GM18867 (cell line): ENCODE measurements around the gene YWHAB.
A peak's percentile ranks its signal among the peaks of the same experiment; 100 is the strongest.
"Not testable (repeated sequence)": the region's sequence is repeated elsewhere in the genome, so short reads cannot be mapped to it uniquely, and the experiment has no call there.

Experiments used
- ATAC-seq: cut with Tn5 transposase; IDR thresholded peaks from one replicate; pipeline ENCODE4 v1.9.1; 2021; ENCODE audit warnings: mild to moderate bottlenecking, moderate library complexity; ENCODE audit not compliant: unreplicated experiment

The YWHAB gene

DNA sequence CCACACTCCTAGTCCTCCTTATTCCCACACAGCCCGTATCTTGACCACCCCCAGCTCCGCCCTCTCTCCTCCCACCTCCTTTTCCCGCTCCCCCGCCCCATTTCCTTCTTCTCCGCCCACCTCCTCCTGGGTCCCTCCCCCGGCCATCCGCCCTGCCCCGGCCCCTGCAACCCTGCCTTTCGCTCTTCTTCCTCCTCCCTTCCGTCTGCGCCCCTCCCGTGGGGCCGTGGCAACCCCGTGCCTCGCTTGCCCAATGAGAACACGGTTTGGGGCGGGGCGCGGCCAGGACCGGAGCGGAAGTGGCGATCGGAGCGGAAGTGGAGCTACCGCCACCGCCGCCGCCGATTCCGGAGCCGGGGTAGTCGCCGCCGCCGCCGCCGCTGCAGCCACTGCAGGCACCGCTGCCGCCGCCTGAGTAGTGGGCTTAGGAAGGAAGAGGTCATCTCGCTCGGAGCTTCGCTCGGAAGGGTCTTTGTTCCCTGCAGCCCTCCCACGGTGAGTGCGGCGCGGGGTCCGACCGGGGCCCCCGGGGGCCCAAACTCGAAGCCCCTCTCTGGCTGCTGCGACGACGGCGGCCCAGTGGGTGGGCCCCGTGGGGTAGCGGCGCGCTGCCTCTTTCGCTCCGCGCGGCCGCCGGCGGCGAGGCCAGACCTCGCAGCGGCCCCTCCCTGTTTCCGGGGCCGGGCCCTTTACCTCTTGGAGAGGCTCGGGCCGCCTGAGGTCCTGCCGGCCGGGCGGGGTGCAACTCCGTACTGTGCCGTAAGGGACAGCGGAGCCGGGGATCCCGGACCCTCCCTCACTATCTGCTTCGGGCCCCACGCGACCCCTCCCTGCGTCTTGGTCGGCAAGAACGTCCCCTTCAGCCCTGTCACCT lies at the start of gene YWHAB:
TSS of gene YWHAB (plus strand) at position 314 of the 874 bp plus-strand sequence. CDS start 15,829 bp downstream, outside the sequence.
- ATAC-seq = peak; percentile 95

DNA sequence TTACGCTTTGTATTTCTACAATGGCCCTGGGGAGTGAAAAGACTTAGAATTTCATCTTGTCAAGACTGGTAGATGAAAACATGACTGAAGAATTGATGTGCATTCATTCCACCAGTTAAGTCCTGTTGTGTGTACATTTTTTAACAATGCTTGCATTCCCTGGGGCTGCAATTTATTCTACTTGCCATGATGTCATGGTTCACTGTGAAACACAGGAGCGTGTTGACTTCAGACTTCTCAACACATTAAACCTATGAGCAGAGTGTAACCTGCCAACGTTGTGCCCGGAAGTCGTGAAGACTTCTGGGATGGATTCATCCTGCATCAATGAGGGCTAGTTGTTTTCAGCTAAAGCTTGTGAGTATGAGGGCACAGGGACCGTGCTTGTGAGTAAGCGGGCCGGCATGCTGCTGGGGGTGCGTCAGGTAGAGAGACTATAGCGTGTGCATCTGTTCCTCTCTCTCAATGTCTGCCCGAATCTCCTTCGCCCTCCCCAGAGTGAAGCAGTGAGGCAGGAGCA lies 48.8 kb upstream of the YWHAB start:
- ATAC-seq = no peak

DNA sequence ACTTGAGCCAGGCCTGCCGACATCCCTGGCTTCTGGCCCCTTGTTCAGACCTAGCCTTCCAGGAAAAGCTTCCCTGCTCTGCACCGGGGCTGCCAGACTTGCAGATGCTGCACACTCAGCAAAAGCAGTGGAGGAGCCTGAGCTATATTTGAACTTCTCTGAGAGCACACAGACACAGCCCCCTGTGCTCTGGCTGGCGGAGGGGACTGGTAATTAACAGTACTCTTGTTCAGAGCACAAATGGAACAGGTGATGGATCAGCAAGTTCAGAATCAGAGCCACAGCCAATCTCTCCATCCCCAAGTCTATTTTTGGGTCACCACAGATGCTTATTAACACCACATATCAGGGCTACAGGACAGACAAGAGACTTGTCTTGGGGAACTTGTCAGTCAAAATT lies 47.6 kb upstream of the YWHAB start:
- ATAC-seq = no peak

DNA sequence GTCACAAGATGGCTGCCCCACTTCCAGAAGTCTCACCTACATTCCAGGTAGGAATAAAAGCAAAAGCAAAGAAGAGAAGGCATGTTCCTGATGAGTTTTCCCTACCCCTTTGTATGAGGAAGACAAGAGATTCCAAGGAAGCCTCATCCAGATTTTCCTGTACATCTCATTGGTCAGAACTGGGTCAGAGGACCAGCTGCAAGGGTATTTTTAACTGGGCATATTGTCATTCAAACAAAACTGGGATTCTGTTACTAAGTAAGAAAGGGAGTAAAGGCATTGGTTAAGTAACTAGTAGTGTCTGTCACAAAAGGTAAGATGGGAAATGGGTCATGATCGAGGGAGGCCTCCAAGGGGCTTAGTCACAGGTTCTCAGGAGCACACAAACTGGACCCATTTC lies 47.0 kb upstream of the YWHAB start:
- no peak for ATAC-seq

DNA sequence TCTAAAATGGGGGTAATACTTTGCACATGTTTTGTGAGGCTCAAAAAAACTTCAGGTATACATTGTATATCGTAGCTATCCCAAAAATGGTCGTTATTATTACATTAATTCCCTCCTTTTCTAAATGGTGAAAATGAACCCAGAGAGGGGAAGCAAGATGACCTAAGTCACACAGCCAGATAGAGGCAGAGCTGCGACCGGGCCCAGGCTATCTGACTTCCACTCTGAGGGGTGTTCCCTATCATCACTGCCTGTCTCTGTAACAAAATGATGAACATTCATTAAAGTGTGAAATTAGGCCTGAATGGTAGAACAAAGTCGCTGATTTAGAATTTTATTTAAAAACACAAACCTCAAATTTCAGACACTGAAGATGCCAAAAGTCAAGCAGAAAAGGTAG lies 46.0 kb upstream of the YWHAB start:
- ATAC-seq = no peak

DNA sequence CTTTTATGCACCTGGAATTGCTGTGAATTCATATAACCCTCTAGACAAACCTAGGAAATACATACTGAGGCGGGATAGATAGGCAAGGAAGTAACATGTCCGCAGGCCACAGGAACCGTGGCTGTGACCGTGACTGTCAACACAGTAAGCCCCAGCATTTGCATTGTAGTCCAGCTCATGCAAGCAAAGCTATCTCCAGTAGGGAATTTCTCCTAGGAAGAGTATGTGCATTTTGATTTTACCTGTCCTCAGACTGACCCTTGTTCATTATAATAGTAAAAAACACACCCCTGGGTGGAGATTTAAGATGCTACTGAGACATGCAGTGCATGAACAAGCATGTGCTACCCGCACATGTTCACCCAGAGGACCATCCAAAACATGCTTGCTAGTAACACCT lies 44.7 kb upstream of the YWHAB start:
- ATAC-seq = no peak

DNA sequence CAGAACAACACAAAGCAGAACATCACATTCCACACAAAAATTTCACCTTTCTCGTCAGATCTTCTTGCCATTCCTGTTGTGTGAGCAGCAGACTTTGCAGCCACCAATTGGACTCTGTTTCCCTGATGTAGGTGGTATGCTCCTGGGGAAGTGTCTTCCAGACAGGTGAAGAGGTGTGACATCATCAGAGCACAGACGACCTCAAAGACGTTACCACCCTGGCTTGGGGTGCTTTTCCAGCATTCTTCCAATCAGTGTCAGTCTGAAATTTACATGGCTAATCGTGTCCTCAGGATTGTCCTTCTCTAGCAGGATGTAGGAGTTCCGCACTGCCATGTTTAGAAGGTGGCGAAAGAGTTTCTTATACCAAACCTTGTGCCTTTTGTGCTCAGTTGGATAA lies 43.5 kb upstream of the YWHAB start:
- no peak for ATAC-seq

DNA sequence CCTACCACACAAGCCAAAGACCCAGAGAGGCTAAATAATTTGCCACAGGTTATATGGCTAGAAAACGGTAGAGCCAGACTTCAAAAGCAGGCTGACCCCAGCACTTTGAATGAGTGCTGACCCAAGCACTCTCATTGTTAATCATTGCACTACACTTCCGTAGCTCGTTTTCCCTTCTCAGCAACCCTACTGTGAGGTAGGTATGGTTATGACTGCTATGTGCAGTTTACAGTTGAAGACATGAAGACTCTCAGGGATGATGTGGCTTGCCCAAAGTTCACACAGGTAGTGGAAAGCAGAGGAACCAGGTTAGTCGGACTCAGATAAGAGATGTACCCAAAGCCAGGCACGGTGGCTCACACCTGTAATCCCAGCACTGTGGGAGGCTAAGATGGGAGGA lies 41.6 kb upstream of the YWHAB start:
- no peak for ATAC-seq

DNA sequence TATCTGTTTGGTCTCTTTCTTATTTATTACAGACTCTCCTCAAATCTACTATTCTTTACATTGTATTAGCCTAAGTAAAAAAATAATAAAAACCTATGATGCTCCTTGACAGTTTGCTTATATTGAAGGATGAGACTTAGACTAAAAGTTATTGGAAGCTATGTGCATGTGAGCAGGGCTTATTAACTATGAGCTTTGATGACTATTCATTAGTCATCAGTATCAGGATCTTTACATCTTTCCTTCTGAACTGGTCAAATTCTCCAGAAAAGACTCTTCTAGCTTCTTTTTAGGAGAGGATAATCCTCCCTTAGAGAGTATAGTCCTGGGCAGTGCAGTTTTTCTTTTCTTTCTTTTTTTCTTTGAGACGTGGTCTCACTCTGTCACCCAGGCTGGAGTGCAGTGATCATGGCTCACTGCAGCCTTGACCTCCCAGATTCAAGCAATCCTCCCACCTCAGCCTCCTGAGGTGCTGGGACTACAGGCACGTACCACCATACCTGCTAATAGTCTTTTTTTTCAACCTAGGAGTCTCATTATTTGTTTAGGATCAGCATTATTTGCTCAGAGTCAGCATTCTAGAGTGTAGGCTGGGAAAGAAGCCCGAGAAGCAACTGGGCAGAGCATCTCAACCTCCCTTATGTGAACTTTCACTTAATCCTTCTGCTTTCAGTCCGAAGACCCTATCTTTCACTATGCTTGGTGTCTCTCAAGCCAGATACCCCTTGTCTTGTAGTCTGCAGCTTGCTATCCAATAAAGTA lies 37.1 kb upstream of the YWHAB start:
- no peak for ATAC-seq

DNA sequence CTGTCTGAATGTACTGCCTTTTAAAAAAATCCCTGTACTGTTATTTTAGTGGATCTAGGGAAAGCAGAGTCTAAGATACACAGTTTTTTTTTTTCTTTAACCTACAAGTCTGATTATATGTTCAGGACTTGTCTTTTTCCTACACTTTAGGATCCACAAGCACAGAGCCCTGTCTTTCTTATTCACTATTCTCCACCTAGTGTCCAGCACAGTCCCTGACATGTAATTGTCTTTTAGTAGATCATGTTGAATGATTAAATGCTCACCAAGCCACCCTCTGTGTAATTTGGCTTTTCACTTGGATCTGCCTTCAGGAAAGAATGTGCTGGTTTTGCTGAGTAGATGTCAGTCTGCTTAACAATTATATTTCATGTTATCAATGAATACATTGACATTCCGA lies 35.8 kb upstream of the YWHAB start:
- ATAC-seq = no peak

GRCh38 chr20:44850272-44850671 lies 35.2 kb upstream of the YWHAB start:
- no peak for ATAC-seq

- no peak for ATAC-seq
These were observed 34.7 kb upstream of the YWHAB start for GRCh38 chr20:44850837-44851236.

GRCh38 chr20:44851545-44851944 lies 34.0 kb upstream of the YWHAB start:
- ATAC-seq = no peak

DNA sequence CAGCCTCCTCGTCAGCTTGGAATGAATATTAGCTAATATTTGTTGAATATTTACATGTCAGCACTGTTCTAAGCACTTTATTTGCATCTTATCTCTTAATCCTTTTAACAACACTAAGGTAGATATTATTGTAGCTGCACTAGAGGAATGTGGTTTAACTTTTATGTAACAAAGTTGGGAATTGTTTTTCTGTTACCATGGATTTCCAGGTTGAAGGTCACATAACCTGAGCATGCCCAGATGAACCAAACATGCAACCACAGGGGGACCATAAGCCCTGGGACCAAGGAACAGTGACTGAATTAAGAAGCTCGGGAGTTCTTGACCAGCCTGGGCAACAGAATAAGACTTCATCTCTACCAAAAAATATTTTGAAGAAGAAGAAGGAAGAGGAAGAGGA lies 29.1 kb upstream of the YWHAB start:
- ATAC-seq = no peak

DNA sequence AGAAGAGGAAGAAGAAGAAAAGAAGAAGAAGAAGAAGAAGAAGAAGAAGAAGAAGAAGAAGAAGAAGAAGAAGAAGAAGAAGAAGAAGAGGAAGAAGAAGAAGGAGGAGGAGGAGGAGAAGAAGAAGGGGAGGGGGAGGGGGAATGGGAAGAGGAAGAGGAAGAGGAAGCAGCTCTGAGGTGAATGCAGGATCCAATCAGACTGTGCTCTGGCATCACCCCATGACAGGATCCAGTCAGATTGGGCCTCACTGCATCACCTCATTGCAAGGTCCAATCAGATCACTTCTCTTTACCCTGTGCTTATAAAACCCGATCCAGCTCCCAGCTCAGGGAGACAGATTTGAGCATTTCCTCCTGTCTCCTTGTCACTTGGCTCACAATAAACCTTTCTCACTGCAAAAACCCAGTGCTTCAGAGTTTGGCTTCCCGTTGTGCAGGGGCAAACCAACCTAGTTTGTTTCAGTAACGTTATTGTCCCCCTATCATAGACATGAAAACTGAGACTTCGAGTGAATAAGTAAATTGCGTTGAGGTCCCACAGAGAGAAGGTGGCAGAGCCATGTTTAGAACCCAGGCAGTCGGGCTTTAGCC lies 28.6 kb upstream of the YWHAB start:
- no peak for ATAC-seq

- no peak for ATAC-seq
These were observed 26.7 kb upstream of the YWHAB start for GRCh38 chr20:44858606-44859360.

GRCh38 chr20:44861531-44862006 lies 23.9 kb upstream of the YWHAB start:
- ATAC-seq = no peak

- no peak for ATAC-seq
These were observed 23.2 kb upstream of the YWHAB start for GRCh38 chr20:44862286-44862685.

GRCh38 chr20:44863365-44864084 lies 22.0 kb upstream of the YWHAB start:
- ATAC-seq = not testable (repeated sequence)

- not testable (repeated sequence) for ATAC-seq
These were observed 21.0 kb upstream of the YWHAB start for GRCh38 chr20:44864493-44864892.
